Measurements from ENCODE around the gene ADAMTS15. TPM values are rescaled to one million over a fixed set of nuclear protein-coding genes. Genes with fewer than 3 reads are reported as not detected.
"Not testable (repeated sequence)": the region's sequence is repeated elsewhere in the genome, so short reads cannot be mapped to it uniquely, and the experiment has no call there.

The ADAMTS15 gene
- total RNA-seq, 2 experiments from 2014 or later: not detected

GRCh38 chr11:130429983-130430382, 18.5 kb upstream of the ADAMTS15 start:
- Mint-ChIP-seq H3K4me3 (no peak overlapping the region), H3K4me1 (ENCODE audit: low read depth) (peaks cover 6% of the 10 kb centered on the region), H3K27me3 (ENCODE audit: low read depth) (peaks cover 40% of the 10 kb centered on the region), H3K36me3 (ENCODE audit: low read depth) (no peaks in the 10 kb centered on the region), H3K27ac (no peak overlapping the region), H3K9me3 (no peaks in the 10 kb centered on the region)
- no peak for DNase-seq
- CTCF ChIA-PET: interaction anchor here (1.2 to 7.3 kb wide), 3 partner anchors 12 to 439 kb away, joined by 4 to 216 read pairs (median 19); no protein-coding TSS in a partner anchor
- intact Hi-C loops (cut with micrococcal nuclease): loop anchor here (10.0 kb wide), 1 partner anchor 95 kb away; no protein-coding TSS in a partner anchor

- intact Hi-C loops (cut with micrococcal nuclease): loop anchor here (1.0 to 10.0 kb wide), 2 partner anchors 93 to 218 kb away; no protein-coding TSS in a partner anchor
- H3K27me3 Mint-ChIP-seq (ENCODE audit: low read depth): peaks cover 34% of the 10 kb centered on the region
- peaks cover 6% of the 10 kb centered on the region for H3K4me1 Mint-ChIP-seq (ENCODE audit: low read depth)
- no peak overlapping the region for H3K4me3 Mint-ChIP-seq
- no peaks in the 10 kb centered on the region for H3K9me3 Mint-ChIP-seq
- H3K36me3 Mint-ChIP-seq (ENCODE audit: low read depth): no peaks in the 10 kb centered on the region
- H3K27ac Mint-ChIP-seq: no peak overlapping the region
- DNase-seq: peak; percentile 89
- CTCF ChIA-PET: interaction anchor here (0.5 to 7.3 kb wide), 20 partner anchors 11 to 486 kb away, joined by 3 to 216 read pairs (median 4); partner anchors contain the start of gene SNX19
These were observed 17.1 kb upstream of the ADAMTS15 start for GRCh38 chr11:130431331-130431773.

DNA sequence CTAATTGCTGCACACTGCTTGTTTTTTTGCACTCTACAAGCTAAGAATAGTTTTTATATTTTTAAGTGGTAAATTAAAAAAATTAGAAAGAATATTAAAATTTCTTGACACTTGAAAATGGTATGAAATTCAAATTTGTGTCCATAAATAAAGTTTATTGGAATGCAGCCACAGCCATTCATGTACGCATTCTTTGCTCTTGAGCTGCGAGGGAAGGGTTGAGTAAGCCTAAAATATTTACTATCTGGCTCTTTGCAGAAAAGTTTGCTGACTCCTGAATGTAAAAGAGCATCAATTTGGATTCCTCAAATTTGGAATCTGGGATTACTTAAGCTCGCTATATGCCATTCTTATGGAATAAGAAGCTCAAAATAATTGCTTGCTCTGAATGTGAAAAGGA, 16.6 kb upstream of the ADAMTS15 start:
- Mint-ChIP-seq H3K27ac (no peak overlapping the region), H3K4me1 (ENCODE audit: low read depth) (peaks cover 6% of the 10 kb centered on the region), H3K4me3 (no peak overlapping the region), H3K36me3 (ENCODE audit: low read depth) (no peaks in the 10 kb centered on the region), H3K27me3 (ENCODE audit: low read depth) (peaks cover 30% of the 10 kb centered on the region), H3K9me3 (no peaks in the 10 kb centered on the region)
- intact Hi-C loops (cut with micrococcal nuclease): loop anchor here (1.0 to 10.0 kb wide), 2 partner anchors 93 to 218 kb away; no protein-coding TSS in a partner anchor
- CTCF ChIA-PET: interaction anchor here (0.7 to 7.3 kb wide), 14 partner anchors 11 to 484 kb away, joined by 3 to 216 read pairs (median 4); partner anchors contain the start of gene SNX19
- DNase-seq: no peak

DNA sequence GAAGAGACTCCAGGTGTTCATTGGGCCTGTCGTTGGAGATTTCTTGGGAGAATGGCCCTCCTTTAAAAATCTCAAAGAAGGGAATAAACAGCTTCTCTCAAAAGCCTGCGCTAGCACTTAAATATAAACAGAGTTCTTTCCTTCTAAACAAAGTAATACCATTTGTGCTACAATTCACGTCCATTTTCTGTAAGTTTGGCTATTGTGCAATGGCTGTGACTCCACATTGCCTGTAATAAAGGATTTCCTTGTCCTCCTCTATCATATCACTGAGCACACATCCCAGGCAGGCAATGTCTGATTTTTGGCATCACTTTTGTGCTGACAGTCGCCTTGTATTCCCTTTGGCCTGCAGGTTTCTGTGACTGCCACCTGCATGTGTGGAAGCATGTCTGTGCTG, 15.1 kb upstream of the ADAMTS15 start:
- H3K4me1 Mint-ChIP-seq (ENCODE audit: low read depth): peaks cover 6% of the 10 kb centered on the region
- intact Hi-C loops (cut with micrococcal nuclease): loop anchor here (10.0 kb wide), 1 partner anchor 91 kb away; no protein-coding TSS in a partner anchor
- no peak overlapping the region for H3K4me3 Mint-ChIP-seq

DNA sequence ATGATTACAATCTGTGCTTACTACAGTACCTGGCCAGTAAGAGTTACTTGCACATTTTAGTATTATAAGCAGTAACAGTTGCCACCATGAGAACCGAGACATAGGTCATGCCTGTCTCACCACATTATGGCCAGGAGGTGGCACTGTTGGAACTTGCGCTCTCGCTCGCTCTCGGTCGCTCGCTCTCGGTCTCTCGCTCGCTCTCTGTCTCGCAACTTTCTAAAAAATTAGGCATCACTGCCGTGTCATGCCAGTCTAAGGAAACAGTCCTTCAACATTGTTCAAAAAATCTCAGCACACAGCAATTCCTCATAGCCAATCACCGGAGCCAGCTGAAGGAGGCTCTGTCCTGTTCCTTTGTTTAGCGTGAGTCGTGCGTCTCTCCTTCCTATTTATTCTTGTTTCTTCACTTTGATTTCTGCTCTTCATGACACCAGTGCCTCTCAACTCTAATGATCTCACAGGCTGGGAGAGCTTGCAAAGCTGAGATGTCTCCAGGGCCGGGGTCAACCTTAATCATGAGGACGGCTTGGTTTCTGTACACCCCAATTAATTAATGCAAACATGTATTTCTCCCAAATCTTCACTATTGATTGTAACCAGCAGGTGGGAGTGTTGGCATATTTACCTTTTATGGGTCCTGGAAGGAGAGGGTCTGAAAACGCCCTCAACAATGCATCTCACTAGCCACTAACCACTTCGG, 13.8 kb upstream of the ADAMTS15 start:
- H3K4me3 Mint-ChIP-seq: no peak overlapping the region
- intact Hi-C loops (cut with micrococcal nuclease): loop anchor here (1.0 to 10.0 kb wide), 6 partner anchors 90 to 460 kb away; no protein-coding TSS in a partner anchor
- H3K9me3 Mint-ChIP-seq: no peaks in the 10 kb centered on the region
- peaks cover 9% of the 10 kb centered on the region for H3K4me1 Mint-ChIP-seq (ENCODE audit: low read depth)
- CTCF ChIA-PET: interaction anchor here (0.6 to 7.3 kb wide), 18 partner anchors 8 to 467 kb away, joined by 3 to 216 read pairs (median 4); no protein-coding TSS in a partner anchor
- H3K36me3 Mint-ChIP-seq (ENCODE audit: low read depth): no peaks in the 10 kb centered on the region
- H3K27ac Mint-ChIP-seq: no peak overlapping the region
- peak; percentile 79 for DNase-seq
- peaks cover 11% of the 10 kb centered on the region for H3K27me3 Mint-ChIP-seq (ENCODE audit: low read depth)

More for the DNA sequence above, 15.1 kb upstream of the ADAMTS15 start:
- no peaks in the 10 kb centered on the region for H3K36me3 Mint-ChIP-seq (ENCODE audit: low read depth)
- no peaks in the 10 kb centered on the region for H3K9me3 Mint-ChIP-seq
- CTCF ChIA-PET: interaction anchor here (0.7 to 7.3 kb wide), 11 partner anchors 9 to 461 kb away, joined by 3 to 216 read pairs (median 4); no protein-coding TSS in a partner anchor
- DNase-seq: no peak
- H3K27me3 Mint-ChIP-seq (ENCODE audit: low read depth): peaks cover 23% of the 10 kb centered on the region
- no peak overlapping the region for H3K27ac Mint-ChIP-seq

- intact Hi-C loops (cut with micrococcal nuclease): loop anchor here (1.0 to 10.0 kb wide), 4 partner anchors 89 to 392 kb away; no protein-coding TSS in a partner anchor
- CTCF ChIA-PET: interaction anchor here (0.9 to 7.3 kb wide), 8 partner anchors 9 to 459 kb away, joined by 3 to 216 read pairs (median 6); no protein-coding TSS in a partner anchor
- peaks cover under 1% of the 10 kb centered on the region for H3K27me3 Mint-ChIP-seq (ENCODE audit: low read depth)
- no peak overlapping the region for H3K4me3 Mint-ChIP-seq
- H3K4me1 Mint-ChIP-seq (ENCODE audit: low read depth): peaks cover 9% of the 10 kb centered on the region
- H3K36me3 Mint-ChIP-seq (ENCODE audit: low read depth): no peaks in the 10 kb centered on the region
- no peak overlapping the region for H3K27ac Mint-ChIP-seq
- no peaks in the 10 kb centered on the region for H3K9me3 Mint-ChIP-seq
- no peak for DNase-seq
These were observed 12.8 kb upstream of the ADAMTS15 start for GRCh38 chr11:130435671-130436070.

- Mint-ChIP-seq H3K4me3 (no peak overlapping the region), H3K9me3 (no peaks in the 10 kb centered on the region), H3K36me3 (ENCODE audit: low read depth) (no peaks in the 10 kb centered on the region), H3K27me3 (ENCODE audit: low read depth) (no peaks in the 10 kb centered on the region), H3K4me1 (ENCODE audit: low read depth) (peaks cover 9% of the 10 kb centered on the region), H3K27ac (no peak overlapping the region)
- intact Hi-C loops (cut with micrococcal nuclease): loop anchor here (5.0 to 10.0 kb wide), 2 partner anchors 89 to 196 kb away; no protein-coding TSS in a partner anchor
- no peak for DNase-seq
- CTCF ChIA-PET: interaction anchor here (2.7 kb wide), 1 partner anchor 426 kb away, joined by 16 read pairs; no protein-coding TSS in a partner anchor
These were observed 12.3 kb upstream of the ADAMTS15 start for GRCh38 chr11:130436171-130436570.

DNA sequence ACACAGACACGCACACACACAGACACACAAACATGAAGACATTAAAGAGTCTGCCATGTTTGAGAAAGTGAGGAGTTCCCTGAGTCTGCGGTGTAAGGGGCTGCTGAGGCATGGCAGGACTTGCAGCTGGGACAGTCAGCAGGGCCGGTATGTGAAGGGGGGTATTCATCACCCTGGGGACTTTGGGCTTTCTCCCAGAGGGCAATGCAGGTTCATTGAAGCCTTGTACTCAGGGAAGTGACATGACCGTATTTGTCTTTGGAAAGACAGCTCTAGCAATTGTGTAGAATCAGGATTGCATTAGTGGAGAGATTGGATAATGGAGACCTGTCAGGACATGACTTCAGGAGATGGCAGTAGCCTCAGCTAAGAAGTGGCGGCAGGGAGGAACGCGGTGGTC, 10.6 kb upstream of the ADAMTS15 start:
- intact Hi-C loops (cut with micrococcal nuclease): loop anchor here (5.0 to 10.0 kb wide), 2 partner anchors 87 to 194 kb away; no protein-coding TSS in a partner anchor
- no peaks in the 10 kb centered on the region for H3K9me3 Mint-ChIP-seq
- no peak overlapping the region for H3K27ac Mint-ChIP-seq
- H3K27me3 Mint-ChIP-seq (ENCODE audit: low read depth): peaks cover 3% of the 10 kb centered on the region
- CTCF ChIA-PET: interaction anchor here (2.7 kb wide), 1 partner anchor 425 kb away, joined by 16 read pairs; no protein-coding TSS in a partner anchor
- no peak for DNase-seq
- peaks cover 9% of the 10 kb centered on the region for H3K4me1 Mint-ChIP-seq (ENCODE audit: low read depth)
- no peaks in the 10 kb centered on the region for H3K36me3 Mint-ChIP-seq (ENCODE audit: low read depth)
- H3K4me3 Mint-ChIP-seq: no peak overlapping the region

DNA sequence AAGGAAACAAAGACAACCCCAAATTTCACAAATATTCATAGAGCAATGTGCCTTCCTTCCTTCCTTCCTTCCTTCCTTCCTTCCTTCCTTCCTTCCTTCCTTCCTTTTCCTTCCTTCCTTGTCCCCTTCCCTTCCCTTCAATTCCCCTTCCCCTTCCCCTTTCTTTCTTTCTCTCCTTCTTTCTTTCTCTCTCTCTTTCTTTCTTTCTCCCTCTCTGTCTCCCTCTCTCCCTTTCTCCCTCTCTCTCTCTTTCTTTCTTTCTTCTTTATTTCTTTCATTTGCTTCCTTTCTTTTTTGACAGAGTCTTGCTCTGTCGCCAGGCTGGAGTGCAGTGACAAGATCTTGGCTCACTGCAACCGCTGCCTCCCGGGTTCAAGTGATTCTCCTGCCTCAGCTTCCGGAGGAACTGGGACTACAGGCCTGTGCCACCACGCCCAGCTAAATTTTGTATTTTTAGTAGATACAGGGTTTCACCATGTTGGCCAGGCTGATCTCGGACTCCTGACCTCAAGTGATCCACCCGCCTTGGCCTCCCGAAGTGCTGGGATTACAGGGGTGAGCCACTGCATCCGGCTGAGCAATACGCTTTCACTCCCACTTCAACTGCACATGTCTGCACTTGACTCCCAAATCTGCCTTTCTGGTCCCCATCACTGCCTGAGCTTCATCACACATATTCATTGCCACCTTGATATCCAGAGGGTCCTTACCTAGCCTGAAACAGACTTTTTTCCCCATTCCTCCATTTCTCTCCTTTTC, 9.9 kb upstream of the ADAMTS15 start:
- DNase-seq; H3K9me3 Mint-ChIP-seq; H3K4me3 Mint-ChIP-seq; H3K27me3 Mint-ChIP-seq (ENCODE audit: low read depth); H3K4me1 Mint-ChIP-seq (ENCODE audit: low read depth); H3K36me3 Mint-ChIP-seq (ENCODE audit: low read depth): not testable (repeated sequence)
- CTCF ChIA-PET: interaction anchor here (2.0 to 2.7 kb wide), 2 partner anchors 424 kb away, joined by 5 to 16 read pairs; no protein-coding TSS in a partner anchor
- intact Hi-C loops (cut with micrococcal nuclease): loop anchor here (5.0 to 10.0 kb wide), 2 partner anchors 86 to 194 kb away; no protein-coding TSS in a partner anchor
- peak overlapping the region; percentile 37 for H3K27ac Mint-ChIP-seq

GRCh38 chr11:130439160-130439519, 9.3 kb upstream of the ADAMTS15 start:
- Mint-ChIP-seq H3K4me3 (no peak overlapping the region), H3K4me1 (ENCODE audit: low read depth) (peaks cover 9% of the 10 kb centered on the region), H3K27me3 (ENCODE audit: low read depth) (peaks cover 3% of the 10 kb centered on the region), H3K9me3 (no peaks in the 10 kb centered on the region), H3K27ac (peak overlapping the region; percentile 37), H3K36me3 (ENCODE audit: low read depth) (no peaks in the 10 kb centered on the region)
- peak; percentile 42 for DNase-seq
- intact Hi-C loops (cut with micrococcal nuclease): loop anchor here (5.0 to 10.0 kb wide), 2 partner anchors 86 to 193 kb away; no protein-coding TSS in a partner anchor
- CTCF ChIA-PET: interaction anchor here (2.0 kb wide), 1 partner anchor 423 kb away, joined by 5 read pairs; no protein-coding TSS in a partner anchor

- H3K36me3 Mint-ChIP-seq (ENCODE audit: low read depth): no peaks in the 10 kb centered on the region
- intact Hi-C loops (cut with micrococcal nuclease): loop anchor here (5.0 to 10.0 kb wide), 2 partner anchors 85 to 192 kb away; no protein-coding TSS in a partner anchor
- H3K4me1 Mint-ChIP-seq (ENCODE audit: low read depth): peaks cover 9% of the 10 kb centered on the region
- H3K9me3 Mint-ChIP-seq: no peaks in the 10 kb centered on the region
- DNase-seq: no peak
- CTCF ChIA-PET: interaction anchor here (1.0 to 2.0 kb wide), 2 partner anchors 70 to 423 kb away, joined by 4 to 5 read pairs; no protein-coding TSS in a partner anchor
- peaks cover 3% of the 10 kb centered on the region for H3K27me3 Mint-ChIP-seq (ENCODE audit: low read depth)
- H3K27ac Mint-ChIP-seq: no peak overlapping the region
- no peak overlapping the region for H3K4me3 Mint-ChIP-seq
These were observed 8.6 kb upstream of the ADAMTS15 start for GRCh38 chr11:130439876-130440275.

Data from activated naive CD4-positive, alpha-beta T cell treated with anti-CD3 and anti-CD28 coated beads for 36 hours (primary cell).